ENCODE measurements around the gene BEGAIN.

BEGAIN gene

GRCh38 chr14:100599981-100600380, 12.8 kb upstream of the BEGAIN start:
- DNase-seq, result no peak

GRCh38 chr14:100594625-100594951, 7.4 kb upstream of the BEGAIN start:
- DNase-seq, result no peak

DNA sequence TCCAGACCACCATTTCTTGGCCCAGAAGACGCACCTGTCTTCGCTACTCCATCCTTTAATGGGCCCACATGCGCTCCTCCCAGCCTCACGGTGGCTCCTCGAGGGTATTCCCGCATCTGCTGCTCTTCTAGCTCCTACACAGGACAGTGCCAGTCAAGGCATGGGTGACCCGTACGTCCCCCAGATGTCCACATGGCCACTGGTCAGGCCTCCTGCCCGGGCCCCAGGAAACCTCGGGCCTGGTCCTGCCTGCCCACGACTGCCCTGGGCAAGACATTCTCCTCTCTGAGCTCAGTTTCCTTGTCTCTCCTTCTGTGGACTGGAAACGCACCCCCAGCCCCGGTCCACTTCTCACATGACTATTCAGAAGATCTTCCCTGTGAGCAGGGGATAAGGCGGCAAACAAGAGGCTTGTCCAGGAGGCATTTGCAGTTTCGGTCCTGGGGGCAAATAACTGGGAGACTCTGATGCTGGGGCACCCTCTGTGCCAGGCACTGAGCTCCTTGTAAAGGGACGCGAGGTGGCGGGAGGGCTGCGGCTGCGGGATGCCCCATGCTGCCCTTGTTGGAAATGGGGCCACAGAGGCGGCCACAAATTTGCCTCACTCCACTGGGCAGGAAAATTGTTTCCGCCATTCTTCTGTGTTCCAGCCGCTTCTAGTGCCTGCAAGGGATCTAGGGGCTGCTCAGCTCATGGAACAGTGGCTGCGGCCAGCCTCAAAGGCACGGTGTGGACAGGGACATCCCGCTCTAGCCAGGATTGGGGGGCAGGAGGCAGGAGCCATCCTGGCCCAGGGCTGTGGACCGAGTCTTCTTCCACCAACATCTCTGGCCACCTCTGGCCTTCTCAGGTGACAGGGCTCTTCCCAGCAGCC, 6.8 kb upstream of the BEGAIN start:
- DNase-seq, result no peak

DNA sequence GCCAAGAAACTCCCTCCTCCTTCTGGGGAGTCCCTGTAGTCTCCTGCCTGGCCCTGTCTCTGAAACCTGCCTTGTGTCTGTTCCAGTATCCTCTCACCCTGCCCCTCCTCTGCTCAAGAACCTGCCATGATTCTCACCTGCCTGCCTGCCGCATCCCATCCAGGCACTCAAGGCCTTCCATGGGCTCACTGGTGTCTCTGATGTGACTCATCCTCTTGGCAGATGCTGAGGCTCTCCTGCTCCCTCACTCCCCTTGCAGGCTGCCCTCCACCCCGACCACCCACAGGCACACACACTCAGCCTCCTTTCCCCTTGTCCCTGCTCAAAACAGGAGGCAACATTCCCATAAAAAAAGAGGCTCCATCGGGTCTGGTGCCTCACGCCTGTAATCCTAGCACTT, 5.8 kb upstream of the BEGAIN start:
- DNase-seq, result no peak

- DNase-seq, result no peak
Observed at GRCh38 chr14:100592461-100592891, 5.3 kb upstream of the BEGAIN start.

- no peak for DNase-seq
Observed at GRCh38 chr14:100591453-100592371, 4.5 kb upstream of the BEGAIN start.

DNA sequence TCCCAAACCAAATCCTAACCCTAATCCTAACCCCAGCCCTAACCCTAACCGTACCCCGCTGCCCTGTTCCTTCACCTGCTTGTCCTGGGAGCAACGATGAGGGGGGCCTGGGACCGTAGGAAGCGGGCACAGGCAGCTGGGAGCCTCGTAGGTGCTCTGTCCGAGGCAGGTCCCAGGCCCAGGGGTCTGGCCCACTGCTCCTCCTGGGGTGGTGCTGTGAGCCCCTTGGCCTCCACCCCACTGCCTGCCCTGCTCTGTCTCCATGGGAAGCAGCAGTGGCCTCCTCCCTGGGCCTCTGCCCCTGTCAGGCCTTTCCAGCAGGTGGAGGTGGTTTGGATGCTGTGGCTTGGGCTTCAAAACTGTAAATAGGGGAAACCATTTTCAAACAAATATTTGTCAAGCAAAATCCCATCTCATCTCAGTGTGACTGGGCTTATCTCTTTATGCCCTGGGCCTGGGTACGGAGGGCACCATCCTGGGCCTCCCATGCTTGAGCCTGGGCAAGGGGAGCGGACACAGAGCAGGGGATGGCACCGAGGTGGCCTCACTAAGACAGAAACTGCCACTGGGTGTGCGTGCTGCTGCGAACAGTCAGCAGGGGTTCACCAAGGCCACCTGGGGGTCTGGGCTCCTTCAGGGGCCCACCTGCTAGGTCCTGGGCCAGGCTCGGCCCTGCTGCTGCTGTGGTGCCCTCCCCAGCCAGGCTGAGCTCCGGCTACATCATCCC, 3.7 kb upstream of the BEGAIN start:
- DNase-seq, result no peak

GRCh38 chr14:100589760-100590469, 2.7 kb upstream of the BEGAIN start:
- no peak for DNase-seq

GRCh38 chr14:100589071-100589759, 2.0 kb upstream of the BEGAIN start:
- no peak for DNase-seq

GRCh38 chr14:100588671-100589070, 1.5 kb upstream of the BEGAIN start:
- DNase-seq, result no peak

DNA sequence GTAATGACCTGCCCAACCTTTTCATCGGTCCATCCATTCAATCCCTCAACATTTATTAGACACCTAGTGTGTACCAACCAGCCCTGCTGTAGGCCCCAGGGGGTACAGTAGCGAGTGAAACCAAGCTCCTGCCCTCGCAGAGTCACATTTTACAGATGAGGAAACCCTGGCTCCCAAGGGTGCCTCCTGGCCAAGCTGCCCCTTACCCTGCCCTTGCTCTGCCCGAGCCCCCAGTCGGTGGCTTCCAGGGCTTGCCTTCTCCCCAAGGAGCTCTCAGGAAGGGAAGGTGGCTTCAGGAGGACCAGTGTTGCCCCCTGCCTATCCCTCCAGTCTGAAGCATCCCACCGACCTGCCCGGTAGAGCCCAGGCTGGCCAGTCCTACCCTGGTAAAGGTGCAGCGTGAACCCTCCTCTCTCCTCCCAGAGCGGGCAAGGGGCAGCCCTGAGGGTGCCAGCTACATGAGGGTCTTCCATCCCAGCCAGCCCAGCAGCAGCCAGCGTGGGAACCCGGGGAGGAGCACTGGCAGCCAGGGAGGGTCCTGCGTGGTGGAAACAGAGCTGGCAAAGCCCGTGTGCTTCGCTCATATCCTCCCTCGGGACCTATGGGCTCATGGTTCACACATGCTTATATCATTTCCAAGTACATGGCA, 670 bp upstream of the BEGAIN start:
- DNase-seq, result no peak

DNA sequence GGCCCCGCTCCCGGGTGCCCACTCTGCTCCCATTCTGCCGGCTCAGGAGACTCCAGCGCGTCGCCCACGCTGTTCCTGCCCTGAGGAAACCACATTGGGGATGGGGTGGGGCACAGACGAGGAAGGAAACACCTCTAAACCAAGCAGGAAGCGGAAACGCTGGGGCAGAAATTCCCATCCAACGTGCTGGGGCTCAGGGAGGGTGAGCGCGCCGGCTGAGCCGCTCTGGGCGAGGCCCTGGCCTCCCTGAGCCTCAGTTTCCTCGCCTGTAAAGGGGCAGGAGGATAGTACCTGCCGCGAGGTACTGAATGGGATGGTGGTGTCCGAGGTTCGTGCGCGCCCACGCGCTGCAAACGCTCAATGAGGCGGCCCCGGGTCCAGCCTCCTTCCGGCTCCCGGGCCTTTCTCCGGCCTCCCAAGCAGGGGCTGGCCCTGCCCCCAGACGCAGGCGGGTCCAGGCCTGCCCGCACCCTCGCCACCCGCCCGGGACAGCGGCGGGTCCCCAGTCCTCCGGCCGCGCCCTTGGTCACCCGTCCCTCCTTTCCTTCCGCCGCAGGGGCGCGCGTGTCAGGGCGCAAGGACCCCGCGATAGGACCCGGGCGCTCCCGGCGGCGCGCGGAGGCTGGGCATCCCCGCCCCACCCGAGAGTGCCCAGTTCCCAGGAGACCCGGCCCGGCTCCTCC, 673 bp downstream of the BEGAIN start:
- no peak for DNase-seq

- no peak for DNase-seq
Observed at GRCh38 chr14:100586153-100586402, 1.1 kb downstream of the BEGAIN start.

DNA sequence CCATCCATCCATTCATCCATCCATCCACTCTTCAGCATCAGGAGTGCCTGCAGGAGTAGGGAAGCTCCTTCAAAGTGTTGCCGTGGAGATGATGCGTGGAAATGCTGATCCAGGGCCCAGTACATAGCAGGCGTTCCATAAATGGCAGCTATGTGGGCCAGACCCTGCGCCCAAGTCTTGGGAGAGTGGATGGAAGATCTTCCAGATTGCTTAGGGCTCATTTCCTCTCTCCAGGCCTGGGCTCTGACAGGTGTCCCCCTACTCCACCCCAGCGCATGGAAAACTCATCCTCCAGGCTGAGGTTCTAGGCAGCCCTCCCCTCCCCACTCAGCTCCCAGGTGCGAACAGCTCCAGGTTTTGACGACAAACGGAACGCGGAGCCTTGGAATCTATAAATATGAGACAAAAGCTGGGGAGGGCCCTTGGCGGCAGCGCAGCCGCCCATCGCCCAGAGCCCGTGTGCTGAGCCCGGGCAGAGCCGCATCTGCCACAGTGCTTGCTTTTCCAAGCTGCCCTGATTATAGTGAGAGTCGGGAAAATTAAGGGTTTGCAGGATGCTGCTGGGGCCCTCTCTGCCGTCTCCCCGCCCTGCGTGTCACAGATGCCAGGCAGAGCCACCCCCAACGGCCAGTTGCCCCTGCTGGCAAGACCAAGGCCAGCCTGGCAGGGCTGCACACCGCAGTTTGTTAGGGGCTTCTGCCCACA, 1.6 kb downstream of the BEGAIN start:
- DNase-seq, result no peak

- DNase-seq, result no peak
Observed at GRCh38 chr14:100584056-100585031, 2.9 kb downstream of the BEGAIN start.

DNA sequence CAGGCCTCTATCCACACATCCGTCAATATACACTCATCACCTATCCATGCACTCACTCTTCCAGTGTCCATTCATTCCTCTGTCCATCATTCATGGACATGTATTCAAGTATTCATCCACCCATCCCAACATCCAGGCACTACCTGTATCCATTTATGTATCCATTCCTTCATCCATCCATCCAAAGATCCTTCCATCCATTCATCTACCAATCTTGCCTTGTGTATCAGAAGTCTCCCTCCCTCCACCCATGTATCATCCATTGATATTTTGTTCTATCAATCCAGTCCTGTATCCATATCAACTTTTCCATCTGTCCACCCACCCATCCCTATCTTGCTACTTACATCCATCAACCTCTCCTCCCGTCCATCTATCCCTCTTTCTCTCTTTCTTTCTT, 4.0 kb downstream of the BEGAIN start:
- DNase-seq, result no peak

GRCh38 chr14:100582496-100583165, 4.6 kb downstream of the BEGAIN start:
- DNase-seq, result no peak
